DOHH2 (cell line): ENCODE results near the gene WASF2.
A peak's percentile ranks its signal among the peaks of the same experiment; 100 is the strongest.
"Not testable (repeated sequence)": the region's sequence is repeated elsewhere in the genome, so short reads cannot be mapped to it uniquely, and the experiment has no call there.

Source experiments
- H3F3A ChIP-seq: fragments of 200-600 bp; sonication (generic), shearing (Covaris generic); 2 replicates; pipeline ENCODE4 v1.6.0; 2016; ENCODE audit warnings: antibody characterized with exemption, mild to moderate bottlenecking; ENCODE audit not compliant: control insufficient read depth, insufficient read depth
- H3K27ac ChIP-seq: fragments of 200-600 bp; sonication (generic); 2 replicates; pipeline ENCODE4 v1.5.1; 2014; ENCODE audit warnings: low read depth, mild to moderate bottlenecking, low read length, moderate library complexity
- H3K27me3 ChIP-seq: fragments of 200-600 bp; sonication (generic); 2 replicates; pipeline ENCODE4 v1.6.1; 2014; ENCODE audit warnings: mild to moderate bottlenecking, low read length, mixed read lengths; ENCODE audit not compliant: control insufficient read depth
- H3K36me3 ChIP-seq: fragments of 200-600 bp; sonication (generic); 2 replicates; pipeline ENCODE4 v1.6.1; 2014; ENCODE audit warnings: mild to moderate bottlenecking, low read length, moderate library complexity, mixed read lengths; ENCODE audit not compliant: control insufficient read depth
- H3K4me1 ChIP-seq: fragments of 200-600 bp; sonication (generic); 2 replicates; pipeline ENCODE4 v1.6.1; 2014; ENCODE audit warnings: mild to moderate bottlenecking, low read length, mixed read lengths; ENCODE audit not compliant: control insufficient read depth
- H3K4me2 ChIP-seq: fragments of 200-600 bp; sonication (generic); 2 replicates; pipeline ENCODE4 v1.6.0; 2014; ENCODE audit warnings: mild to moderate bottlenecking, low read length, moderate library complexity
- H3K4me3 ChIP-seq: fragments of 200-600 bp; sonication (generic); 2 replicates; pipeline ENCODE4 v1.5.1; 2014; ENCODE audit warnings: mild to moderate bottlenecking, low read length, mixed read lengths
- H3K79me2 ChIP-seq: fragments of 200-600 bp; sonication (generic); 2 replicates; pipeline ENCODE4 v1.6.1; 2014; ENCODE audit warnings: mild to moderate bottlenecking, low read length, mixed read lengths; ENCODE audit not compliant: control insufficient read depth
- H3K9me2 ChIP-seq: fragments of 200-600 bp; sonication (generic); replicated peaks from 2 replicates; pipeline ENCODE4 v1.6.1; 2014; ENCODE audit warnings: mild to moderate bottlenecking, low read length, mixed read lengths; ENCODE audit not compliant: control insufficient read depth
- H3K9me3 ChIP-seq: fragments of 200-600 bp; sonication (generic); 2 replicates; pipeline ENCODE4 v1.6.1; 2014; ENCODE audit warnings: antibody characterized with exemption, low read length, mixed read lengths; ENCODE audit not compliant: control insufficient read depth, insufficient read depth
- H4K20me1 ChIP-seq: fragments of 200-600 bp; sonication (generic); 2 replicates; pipeline ENCODE4 v1.6.0; 2014; ENCODE audit warnings: low read depth, mild to moderate bottlenecking, antibody characterized with exemption, low read length, moderate library complexity; ENCODE audit not compliant: control insufficient read depth, insufficient read depth
- CTCF ChIP-seq: fragments of 200-600 bp; sonication (generic); IDR thresholded peaks from one replicate; pipeline ENCODE4 v1.5.1; 2014; ENCODE audit warnings: antibody characterized with exemption, mild to moderate bottlenecking, low read depth, low read length; ENCODE audit not compliant: poor library complexity, severe bottlenecking
- EZH2phosphoT487 ChIP-seq: fragments of 200-600 bp; sonication (generic); IDR thresholded peaks from 2 replicates; pipeline ENCODE4 v1.6.1; 2017; ENCODE audit warnings: borderline replicate concordance, mild to moderate bottlenecking, antibody characterized with exemption, low read length, moderate library complexity, mixed read lengths

Gene WASF2

GRCh38 chr1:27435566-27436203 lies 54.3 kb downstream of the WASF2 start:
- H3F3A ChIP-seq: peaks cover 32% of the 10 kb centered on the region
- H3K27ac ChIP-seq: peak overlapping the region; percentile 89
- no peaks in the 10 kb centered on the region for H3K9me2 ChIP-seq
- H3K4me2 ChIP-seq: peak overlapping the region; percentile 80
- H3K79me2 ChIP-seq: peaks cover 89% of the 10 kb centered on the region
- no peaks in the 10 kb centered on the region for H3K9me3 ChIP-seq
- TF ChIP-seq CTCF (no peak), EZH2phosphoT487 (no peak)
- H3K4me1 ChIP-seq: peaks cover 92% of the 10 kb centered on the region
- no peaks in the 10 kb centered on the region for H3K27me3 ChIP-seq
- H3K36me3 ChIP-seq: peaks cover 7% of the 10 kb centered on the region; the same call in 1 of the 2 replicates
- H3K4me3 ChIP-seq: peak overlapping the region; percentile 60
- peaks cover 12% of the 10 kb centered on the region; the same call in 1 of the 2 replicates for H4K20me1 ChIP-seq

DNA sequence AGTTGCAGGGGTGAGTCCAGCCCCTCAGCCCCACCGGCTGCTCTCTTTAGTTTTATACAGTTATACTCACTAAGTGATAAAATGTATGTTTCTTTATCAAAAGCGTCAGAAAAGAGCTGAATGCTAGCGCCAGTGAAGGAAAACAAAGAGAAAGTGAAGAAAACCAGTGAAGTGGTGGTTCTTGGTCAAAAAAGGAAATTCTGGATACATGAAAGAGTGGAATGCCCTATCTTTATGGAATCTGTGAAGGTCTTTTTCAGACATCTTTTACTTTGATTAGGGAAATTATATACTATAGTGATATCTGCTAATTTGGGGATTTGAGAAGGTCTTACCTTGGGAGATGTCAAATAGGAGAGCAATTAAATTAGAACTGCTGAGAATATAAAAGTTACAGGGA lies 56.3 kb downstream of the WASF2 start:
- Histone ChIP-seq H3F3A (peaks cover 23% of the 10 kb centered on the region), H3K4me3 (no peak overlapping the region), H3K4me2 (peak overlapping the region; percentile 9; the same call in 1 of the 2 replicates), H3K9me2 (no peaks in the 10 kb centered on the region), H3K9me3 (no peaks in the 10 kb centered on the region), H4K20me1 (peaks cover 7% of the 10 kb centered on the region; the same call in 1 of the 2 replicates), H3K4me1 (peaks cover 97% of the 10 kb centered on the region), H3K27me3 (no peaks in the 10 kb centered on the region), H3K36me3 (peaks cover 15% of the 10 kb centered on the region), H3K27ac (no peak overlapping the region), H3K79me2 (peaks cover 88% of the 10 kb centered on the region)
- TF ChIP-seq EZH2phosphoT487 (no peak), CTCF (no peak)

DNA sequence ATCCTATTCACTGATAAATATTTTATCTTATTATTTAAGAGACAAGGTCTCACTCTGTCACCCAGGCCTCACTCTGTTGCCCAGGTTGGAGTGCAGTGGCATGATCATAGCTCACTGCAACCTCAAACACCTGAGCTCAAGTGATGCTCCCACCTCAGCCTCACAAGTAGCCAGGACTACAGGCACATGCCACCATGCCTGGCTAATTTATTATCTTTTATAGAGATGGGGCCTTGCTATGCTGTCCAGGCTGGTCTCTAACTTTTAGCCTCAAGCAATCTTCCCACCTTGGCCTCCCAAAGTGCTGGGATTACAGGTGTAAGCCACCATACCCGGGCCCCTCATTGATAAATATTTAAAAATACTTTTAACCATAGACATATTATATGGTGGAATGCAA lies 57.2 kb downstream of the WASF2 start:
- not testable (repeated sequence) for H3K27me3 ChIP-seq, H3K9me2 ChIP-seq, H3K9me3 ChIP-seq, H3K4me2 ChIP-seq, H4K20me1 ChIP-seq, H3K4me3 ChIP-seq, H3K27ac ChIP-seq
- Histone ChIP-seq H3K4me1 (peaks cover 97% of the 10 kb centered on the region), H3F3A (peaks cover 14% of the 10 kb centered on the region), H3K36me3 (peaks cover 25% of the 10 kb centered on the region), H3K79me2 (peaks cover 85% of the 10 kb centered on the region)

DNA sequence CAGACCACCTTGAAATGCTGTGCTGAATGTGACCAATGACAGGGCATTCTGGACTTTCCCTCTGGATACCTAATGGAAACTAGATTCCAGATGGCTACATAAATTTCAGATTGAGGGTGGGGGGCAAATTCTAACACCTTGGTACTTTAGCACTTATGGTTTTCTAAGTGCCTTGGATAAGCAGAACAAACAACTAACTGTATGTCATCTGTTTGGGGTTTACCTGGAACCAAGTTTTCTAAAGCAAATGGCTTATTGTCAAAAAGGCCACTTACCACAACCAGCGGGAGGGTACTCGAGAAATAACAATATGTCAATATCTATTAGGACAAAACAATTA lies 58.4 kb downstream of the WASF2 start:
- Histone ChIP-seq H3K79me2 (peaks cover 84% of the 10 kb centered on the region), H4K20me1 (no peaks in the 10 kb centered on the region; the same call in 1 of the 2 replicates), H3K4me1 (peaks cover 93% of the 10 kb centered on the region)

More for the DNA sequence above, 58.4 kb downstream of the WASF2 start:
- no peaks in the 10 kb centered on the region for H3K27me3 ChIP-seq
- TF ChIP-seq CTCF (no peak), EZH2phosphoT487 (no peak)
- no peak overlapping the region for H3K27ac ChIP-seq
- H3K4me3 ChIP-seq: peak overlapping the region; percentile 41; the same call in 1 of the 2 replicates
- peaks cover 13% of the 10 kb centered on the region for H3F3A ChIP-seq
- peaks cover 36% of the 10 kb centered on the region for H3K36me3 ChIP-seq
- no peaks in the 10 kb centered on the region for H3K9me3 ChIP-seq
- H3K4me2 ChIP-seq: peak overlapping the region; percentile 66
- H3K9me2 ChIP-seq: no peaks in the 10 kb centered on the region
